Central memory CD8-positive, alpha-beta T cell (primary cell): ENCODE results near the gene MC2R.
"Not testable (repeated sequence)": the region's sequence is repeated elsewhere in the genome, so short reads cannot be mapped to it uniquely, and the experiment has no call there.

Experiments
- ATAC-seq: fragments of 150-1000 bp; cut with Tn5 transposase; replicated peaks from 2 replicates; pipeline ENCODE4 v1.10.0; 2022; ENCODE audit warnings: mild to moderate bottlenecking, moderate FRiP score, moderate number of reproducible peaks; ENCODE audit not compliant: poor library complexity, severe bottlenecking; ENCODE audit errors: extremely low read depth
- DNase-seq, 2 donors: peaks; one replicate each; pipeline ENCODE4 v3.0.0; 2021; ENCODE audit warnings: low spot score in 2 of 2
- H3K27ac Mint-ChIP-seq: one replicate; pipeline ENCODE4 v1.8.0; 2022; ENCODE audit warnings: low read depth, mild to moderate bottlenecking, moderate library complexity, mixed read lengths
- H3K27me3 Mint-ChIP-seq: one replicate; pipeline ENCODE4 v1.8.0; 2022; ENCODE audit warnings: mixed read lengths
- H3K36me3 Mint-ChIP-seq: one replicate; pipeline ENCODE4 v1.8.0; 2022; ENCODE audit warnings: mild to moderate bottlenecking, moderate library complexity, mixed read lengths; ENCODE audit not compliant: insufficient read depth
- H3K4me1 Mint-ChIP-seq: one replicate; pipeline ENCODE4 v1.8.0; 2022; ENCODE audit warnings: mixed read lengths
- H3K4me3 Mint-ChIP-seq: one replicate; pipeline ENCODE4 v1.8.0; 2022; ENCODE audit warnings: mild to moderate bottlenecking, moderate library complexity, mixed read lengths
- H3K9me3 Mint-ChIP-seq: one replicate; pipeline ENCODE4 v1.8.0; 2022; ENCODE audit warnings: mixed read lengths

Gene MC2R

DNA sequence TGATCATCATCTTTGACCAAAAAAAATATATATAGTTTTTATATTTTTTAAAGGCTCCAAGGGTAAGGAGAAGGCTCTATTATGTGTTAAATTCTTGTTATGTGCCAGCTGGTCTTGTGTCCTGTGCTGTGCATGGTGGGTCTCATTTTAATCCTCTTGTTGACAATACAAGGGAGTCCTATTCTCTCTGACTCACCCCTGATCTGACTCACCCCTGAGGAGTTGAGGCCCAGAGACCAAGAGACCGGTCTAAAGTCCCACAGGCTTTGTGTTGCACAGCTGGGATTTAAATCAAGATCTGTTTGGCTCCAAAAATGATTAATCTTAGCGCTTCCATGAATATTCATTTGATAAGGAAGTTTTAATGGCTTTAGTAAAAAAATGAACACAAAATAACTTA is 25.7 kb downstream of the MC2R start:
- H3K36me3 Mint-ChIP-seq: no peaks in the 10 kb centered on the region
- H3K4me1 Mint-ChIP-seq: no peaks in the 10 kb centered on the region
- no peak for DNase-seq
- H3K27ac Mint-ChIP-seq: no peak overlapping the region
- peaks cover 71% of the 10 kb centered on the region for H3K27me3 Mint-ChIP-seq
- no peaks in the 10 kb centered on the region for H3K9me3 Mint-ChIP-seq
- ATAC-seq: no peak
- no peak overlapping the region for H3K4me3 Mint-ChIP-seq

DNA sequence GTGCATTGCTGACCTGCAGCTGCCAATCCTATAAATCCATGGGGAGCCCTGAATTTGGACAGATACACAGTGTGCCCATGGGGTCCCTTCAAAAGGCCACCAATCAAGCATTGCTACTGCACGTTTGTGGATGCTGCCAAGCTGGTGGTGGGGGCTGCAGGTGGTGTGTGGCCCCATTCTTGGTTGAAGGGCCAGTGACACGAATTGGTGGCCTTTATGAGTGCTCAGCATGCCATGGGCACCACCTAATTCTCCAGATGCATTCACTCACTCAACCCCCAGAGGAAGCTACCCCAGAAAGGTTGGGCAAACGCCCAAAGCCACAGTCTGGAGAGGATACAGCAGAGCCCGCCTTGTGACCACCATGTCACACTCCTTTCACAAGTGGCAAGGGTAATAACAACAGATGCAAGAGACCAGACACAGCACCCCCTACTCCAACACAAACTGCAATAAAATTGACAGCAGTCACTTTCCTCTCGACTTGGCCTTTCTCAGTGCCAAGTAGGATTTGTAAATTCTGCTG is 27.1 kb downstream of the MC2R start:
- no peaks in the 10 kb centered on the region for H3K9me3 Mint-ChIP-seq
- no peaks in the 10 kb centered on the region for H3K36me3 Mint-ChIP-seq
- H3K27ac Mint-ChIP-seq: no peak overlapping the region
- DNase-seq (no peak), ATAC-seq (no peak)
- H3K4me3 Mint-ChIP-seq: no peak overlapping the region
- H3K27me3 Mint-ChIP-seq: peaks cover 62% of the 10 kb centered on the region
- no peaks in the 10 kb centered on the region for H3K4me1 Mint-ChIP-seq

DNA sequence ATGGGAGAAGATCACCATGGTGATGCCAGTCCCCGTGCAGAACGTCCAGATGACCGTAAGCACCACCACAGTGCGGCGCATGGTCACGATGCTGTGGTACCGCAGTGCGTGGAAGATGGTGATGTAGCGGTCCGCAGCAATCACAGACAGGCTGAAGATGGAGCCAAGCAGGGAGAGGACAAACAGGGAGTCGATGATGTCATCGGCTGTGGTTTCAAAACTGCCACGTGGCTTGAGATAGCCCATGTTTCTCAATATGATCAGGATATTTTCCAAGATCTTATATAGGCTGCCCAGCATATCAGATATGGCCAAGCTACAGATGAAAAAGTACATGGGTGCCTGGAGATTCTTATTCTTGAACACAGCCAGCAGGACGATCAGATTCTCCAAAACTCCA is 30.3 kb downstream of the MC2R start:
- Mint-ChIP-seq H3K9me3 (no peaks in the 10 kb centered on the region), H3K27ac (no peak overlapping the region)

DNA sequence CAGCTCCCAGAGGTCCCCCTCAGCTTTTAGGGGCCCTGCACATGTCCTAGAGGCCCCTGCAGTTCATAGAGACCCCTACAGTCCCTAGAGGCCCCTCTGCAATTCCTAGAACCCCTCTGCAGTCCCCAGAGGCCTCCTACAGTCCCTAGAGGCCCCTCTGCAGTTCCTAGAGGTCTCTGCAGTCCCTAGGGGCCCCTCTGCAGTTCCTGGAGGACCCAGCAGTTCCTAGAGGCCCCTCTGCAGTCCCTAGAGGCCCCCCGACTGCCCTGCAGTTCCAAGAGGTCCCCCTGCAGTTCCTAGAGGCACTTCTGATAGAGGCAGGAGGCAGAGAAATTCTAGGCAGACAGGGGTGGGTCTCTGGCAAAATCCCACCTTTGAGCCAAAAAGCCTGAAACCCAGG is 35.4 kb downstream of the MC2R start:
- Mint-ChIP-seq H3K36me3 (no peaks in the 10 kb centered on the region), H3K9me3 (no peaks in the 10 kb centered on the region), H3K4me1 (no peaks in the 10 kb centered on the region), H3K4me3 (no peak overlapping the region), H3K27ac (no peak overlapping the region), H3K27me3 (peaks cover 23% of the 10 kb centered on the region)
- no peak for ATAC-seq
- DNase-seq: no peak

More for the DNA sequence above, 30.3 kb downstream of the MC2R start:
- Mint-ChIP-seq H3K4me3 (no peak overlapping the region), H3K4me1 (no peaks in the 10 kb centered on the region), H3K36me3 (no peaks in the 10 kb centered on the region), H3K27me3 (peaks cover 30% of the 10 kb centered on the region)
- DNase-seq (no peak), ATAC-seq (no peak)

DNA sequence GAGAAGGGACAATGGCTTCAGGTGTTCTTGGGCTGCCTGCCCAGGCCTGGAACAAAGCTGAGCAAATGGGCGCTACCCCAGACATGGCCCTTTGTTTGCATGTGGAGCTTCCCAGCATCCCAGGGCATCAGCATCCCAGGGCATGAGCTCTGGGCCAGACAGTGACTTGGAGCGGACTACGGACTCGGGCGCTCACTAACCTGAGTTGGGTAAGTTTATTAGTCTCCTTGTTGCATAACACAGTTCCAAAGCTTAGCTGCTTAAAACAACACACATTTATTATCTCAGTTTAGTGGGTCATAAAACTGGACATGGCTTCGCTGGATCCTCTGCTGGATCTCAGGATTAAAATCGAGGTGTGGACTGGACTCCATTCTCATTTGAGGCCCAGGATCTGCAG is 35.8 kb downstream of the MC2R start:
- ATAC-seq (no peak), DNase-seq (no peak)
- Mint-ChIP-seq H3K4me1 (no peaks in the 10 kb centered on the region), H3K4me3 (no peak overlapping the region), H3K27ac (no peak overlapping the region), H3K9me3 (no peaks in the 10 kb centered on the region), H3K36me3 (no peaks in the 10 kb centered on the region), H3K27me3 (peaks cover 19% of the 10 kb centered on the region)

DNA sequence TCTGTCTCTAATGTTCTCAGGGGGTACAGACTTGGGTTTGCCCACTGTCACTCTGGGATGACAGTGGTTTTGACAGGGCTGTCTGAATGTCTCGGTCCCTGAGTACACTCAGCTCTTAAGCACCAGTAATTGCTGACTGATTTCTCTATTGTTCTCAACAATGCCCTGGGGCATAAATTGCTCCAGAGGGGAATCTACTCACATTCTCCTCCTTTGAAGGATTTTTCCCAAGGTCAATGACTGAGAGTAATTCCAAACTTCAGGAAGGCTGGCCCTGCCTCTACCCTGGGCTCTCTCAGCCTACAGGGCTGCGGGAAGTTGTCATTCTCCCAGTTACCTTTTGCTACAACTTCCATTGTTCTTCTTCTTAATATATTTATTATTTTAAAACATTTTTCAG is 36.5 kb downstream of the MC2R start:
- ATAC-seq (no peak), DNase-seq (no peak)
- no peaks in the 10 kb centered on the region for H3K36me3 Mint-ChIP-seq
- H3K9me3 Mint-ChIP-seq: no peaks in the 10 kb centered on the region
- H3K4me3 Mint-ChIP-seq: no peak overlapping the region
- H3K4me1 Mint-ChIP-seq: no peaks in the 10 kb centered on the region
- H3K27me3 Mint-ChIP-seq: peaks cover 16% of the 10 kb centered on the region
- no peak overlapping the region for H3K27ac Mint-ChIP-seq

DNA sequence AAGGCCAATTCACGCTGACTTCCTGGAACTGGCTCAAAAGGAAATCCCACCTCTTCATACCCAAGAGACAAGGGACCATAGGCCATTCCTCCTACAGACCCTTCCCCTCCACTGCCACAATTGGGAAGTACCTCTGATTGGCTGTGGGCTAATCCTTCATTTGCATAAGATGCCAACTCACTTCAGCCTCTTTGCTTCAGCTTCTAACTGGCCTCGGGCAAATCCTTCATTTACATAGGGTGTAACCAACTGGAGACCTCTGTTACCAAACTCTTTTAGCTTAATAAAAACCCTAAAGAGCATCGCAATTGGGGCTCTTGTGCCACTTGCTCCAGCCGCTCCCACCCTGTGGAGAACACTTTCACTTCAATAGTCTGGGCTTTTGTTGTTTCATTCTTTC is 38.2 kb downstream of the MC2R start:
- Mint-ChIP-seq H3K27me3 (peaks cover 30% of the 10 kb centered on the region), H3K36me3 (no peaks in the 10 kb centered on the region), H3K9me3 (no peaks in the 10 kb centered on the region), H3K27ac (no peak overlapping the region), H3K4me3 (no peak overlapping the region), H3K4me1 (no peaks in the 10 kb centered on the region)
- DNase-seq (no peak), ATAC-seq (no peak)

DNA sequence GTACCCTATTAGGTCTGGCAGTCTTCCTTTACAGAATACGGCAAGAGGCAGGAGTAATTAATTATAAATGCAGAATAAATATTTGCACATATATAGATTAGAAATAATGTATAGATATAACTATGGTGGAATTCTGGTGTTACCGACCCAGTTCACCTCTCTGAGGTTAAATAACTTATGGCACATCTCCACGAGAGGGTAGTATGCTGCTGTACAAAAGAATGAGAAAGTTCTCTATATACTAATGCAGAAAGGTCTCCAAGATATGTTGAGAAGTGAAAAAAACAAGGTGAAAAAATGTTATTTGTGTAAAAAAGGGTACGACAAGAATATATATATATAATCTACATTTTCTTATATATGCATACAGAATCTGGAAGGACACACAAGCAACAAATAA is 40.8 kb downstream of the MC2R start:
- no peaks in the 10 kb centered on the region for H3K4me1 Mint-ChIP-seq
- no peaks in the 10 kb centered on the region for H3K36me3 Mint-ChIP-seq
- H3K4me3 Mint-ChIP-seq: no peak overlapping the region
- H3K27me3 Mint-ChIP-seq: peaks cover 51% of the 10 kb centered on the region
- ATAC-seq (no peak), DNase-seq (no peak)
- no peaks in the 10 kb centered on the region for H3K9me3 Mint-ChIP-seq
- no peak overlapping the region for H3K27ac Mint-ChIP-seq

DNA sequence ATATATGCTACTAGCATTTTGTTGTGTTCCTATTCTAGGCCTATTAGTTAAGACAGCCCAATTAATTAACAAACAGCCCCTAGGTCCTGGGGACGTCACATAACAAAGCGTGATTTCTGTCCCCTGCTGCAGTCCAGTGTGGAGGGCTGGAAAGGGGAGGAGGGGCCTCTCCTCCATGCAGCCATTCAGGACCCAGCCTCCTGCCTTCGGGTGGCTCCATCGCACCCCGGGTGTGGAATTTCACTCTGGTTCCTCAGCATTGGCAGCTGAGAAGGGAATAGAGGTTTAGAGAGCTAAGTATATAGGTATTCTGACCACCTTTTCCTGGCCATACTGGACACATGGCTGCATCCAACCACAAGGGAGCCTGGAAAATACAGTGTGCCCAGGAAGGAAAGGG is 42.4 kb downstream of the MC2R start:
- no peaks in the 10 kb centered on the region for H3K4me1 Mint-ChIP-seq
- H3K27me3 Mint-ChIP-seq: peaks cover 53% of the 10 kb centered on the region
- ATAC-seq (no peak), DNase-seq (no peak)
- H3K36me3 Mint-ChIP-seq: no peaks in the 10 kb centered on the region
- no peak overlapping the region for H3K4me3 Mint-ChIP-seq
- H3K9me3 Mint-ChIP-seq: no peaks in the 10 kb centered on the region
- H3K27ac Mint-ChIP-seq: no peak overlapping the region

DNA sequence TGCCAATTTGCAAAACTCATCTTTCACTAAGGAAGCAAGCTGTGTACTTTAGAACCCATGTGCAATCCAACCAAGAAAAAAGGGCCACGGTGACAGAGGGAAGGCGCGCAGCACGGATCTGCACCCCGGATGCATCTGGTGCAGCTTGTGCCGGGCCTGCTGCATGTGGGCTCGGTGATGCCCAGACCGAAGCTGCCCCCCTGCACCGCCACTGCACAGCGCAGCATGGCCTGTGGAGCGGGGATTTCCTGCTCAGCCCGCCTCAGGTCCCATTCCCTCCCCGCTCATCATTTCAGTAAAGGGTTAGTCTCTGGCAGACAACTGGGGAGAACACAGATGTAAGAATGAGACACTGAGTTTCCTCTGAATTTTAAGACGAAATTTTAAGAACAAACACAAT is 43.0 kb downstream of the MC2R start:
- ATAC-seq: no peak
- DNase-seq: no peak

DNA sequence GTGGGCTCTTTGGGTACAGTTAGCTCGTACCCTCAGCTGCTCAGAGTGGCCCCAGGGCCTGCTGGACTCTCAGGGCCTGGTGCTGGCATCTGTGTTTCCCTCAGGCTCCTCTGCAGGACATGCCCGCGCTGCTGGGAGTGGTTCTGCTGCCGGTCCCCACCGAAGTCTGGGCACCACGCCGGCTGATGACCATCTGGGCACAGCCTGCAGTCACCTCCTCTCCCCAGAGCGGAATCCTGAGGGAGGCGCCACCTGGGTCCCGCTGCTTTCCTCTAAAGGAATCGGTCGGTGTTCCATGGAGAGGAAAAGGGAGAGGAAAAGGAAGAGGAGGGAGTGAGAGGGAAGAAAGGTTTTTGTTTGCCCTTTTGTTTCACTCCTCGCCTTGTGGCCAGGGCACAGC is 43.6 kb downstream of the MC2R start:
- peaks cover 2% of the 10 kb centered on the region for H3K36me3 Mint-ChIP-seq
- no peak overlapping the region for H3K27ac Mint-ChIP-seq
- ATAC-seq: no peak
- H3K9me3 Mint-ChIP-seq: no peaks in the 10 kb centered on the region
- H3K4me1 Mint-ChIP-seq: no peaks in the 10 kb centered on the region
- no peak overlapping the region for H3K4me3 Mint-ChIP-seq
- H3K27me3 Mint-ChIP-seq: peaks cover 54% of the 10 kb centered on the region
- DNase-seq: no peak

More for the DNA sequence above, 43.0 kb downstream of the MC2R start:
- Mint-ChIP-seq H3K9me3 (no peaks in the 10 kb centered on the region), H3K4me3 (no peak overlapping the region), H3K36me3 (no peaks in the 10 kb centered on the region), H3K27ac (no peak overlapping the region), H3K27me3 (peaks cover 54% of the 10 kb centered on the region), H3K4me1 (no peaks in the 10 kb centered on the region)

DNA sequence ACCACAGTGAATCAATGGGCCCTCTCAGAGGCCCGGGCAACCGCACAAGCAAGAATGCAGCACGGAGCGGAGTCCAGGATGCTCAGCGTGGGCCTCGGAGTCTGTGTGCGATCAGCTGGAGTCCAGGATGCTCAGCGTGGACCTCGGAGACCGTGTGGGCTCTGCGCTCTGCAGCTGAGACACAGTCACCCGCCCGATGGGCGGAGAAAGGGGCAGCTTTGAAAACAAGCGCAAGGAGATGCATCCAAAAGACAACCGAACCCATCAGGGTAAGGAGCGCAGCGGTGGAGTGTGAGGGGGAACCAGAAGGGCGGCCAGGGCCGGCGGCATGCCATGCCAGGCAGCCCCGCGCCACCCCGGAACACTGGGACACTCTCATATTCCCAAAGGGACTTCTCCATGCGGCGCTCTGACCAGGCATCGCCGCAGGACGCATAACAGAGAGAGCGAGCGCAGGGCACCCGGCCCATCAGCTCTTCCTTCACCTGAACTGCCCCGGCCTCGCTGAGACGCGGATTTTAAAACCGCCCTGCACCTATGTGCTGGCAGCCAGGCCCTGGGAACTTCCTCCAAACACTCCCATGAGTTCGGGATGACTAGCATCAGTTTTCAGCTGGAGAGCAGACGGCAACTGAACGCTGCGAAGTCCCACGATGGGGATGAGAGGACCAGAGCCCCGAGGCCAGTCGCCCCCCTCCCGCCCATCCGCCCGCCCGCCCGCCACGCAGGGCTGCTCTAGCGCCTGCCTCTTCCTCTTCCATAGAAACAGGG is 46.6 kb downstream of the MC2R start:
- no peaks in the 10 kb centered on the region for H3K4me1 Mint-ChIP-seq
- ATAC-seq: no peak

DNA sequence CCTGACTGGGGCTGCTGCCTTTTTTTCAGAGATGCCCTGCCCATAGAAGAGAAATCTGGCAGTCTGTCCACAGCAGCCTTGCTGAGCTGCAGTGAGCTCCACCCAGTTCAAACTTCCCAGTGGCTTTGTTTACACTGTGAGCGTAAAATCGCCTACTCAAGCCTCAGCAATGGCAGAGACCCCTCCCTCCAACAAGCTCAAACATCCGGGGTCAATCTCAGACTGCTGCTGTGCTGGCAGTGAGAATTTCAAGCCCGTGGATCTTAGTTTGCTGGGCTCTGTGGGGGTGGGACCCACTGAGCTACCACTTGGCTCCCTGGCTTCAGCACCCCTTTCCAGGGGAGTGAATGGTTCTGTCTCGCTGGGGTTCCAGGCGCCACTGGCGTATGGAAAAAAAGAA is 52.4 kb downstream of the MC2R start:
- not testable (repeated sequence) for H3K4me3 Mint-ChIP-seq, H3K9me3 Mint-ChIP-seq, ATAC-seq, H3K4me1 Mint-ChIP-seq, DNase-seq, H3K27ac Mint-ChIP-seq, H3K36me3 Mint-ChIP-seq
- H3K27me3 Mint-ChIP-seq: peaks cover 43% of the 10 kb centered on the region

More for the DNA sequence above, 46.6 kb downstream of the MC2R start:
- DNase-seq: no peak
- Mint-ChIP-seq H3K36me3 (peaks cover 2% of the 10 kb centered on the region), H3K4me3 (no peak overlapping the region), H3K27ac (no peak overlapping the region), H3K9me3 (no peaks in the 10 kb centered on the region), H3K27me3 (peaks cover 62% of the 10 kb centered on the region)
